Measurements from ENCODE around the gene FARSA. TPM values are rescaled to one million over a fixed set of nuclear protein-coding genes. Genes with fewer than 3 reads are reported as not detected.
"Not testable (repeated sequence)": the region's sequence is repeated elsewhere in the genome, so short reads cannot be mapped to it uniquely, and the experiment has no call there.

Gene FARSA
- total RNA-seq, 1 donor from 2014 or later, result 54.5 TPM

- Mint-ChIP-seq H3K36me3 (no peaks in the 10 kb centered on the region), H3K27ac (no peak overlapping the region), H3K27me3 (ENCODE audit: low read depth) (peaks cover 6% of the 10 kb centered on the region), H3K4me1 (peaks cover 8% of the 10 kb centered on the region), H3K9me3 (no peaks in the 10 kb centered on the region), H3K4me3 (peak overlapping the region; percentile 84)
- DNase-seq (ENCODE audit: low spot score in 2 of 2, unreplicated experiment in 2 of 2), result no peak
- no peak for TF ChIP-seq CTCF (IDR thresholded peaks at IDR 0.05; ENCODE audit: unreplicated experiment)
These were observed 32.3 kb upstream of the FARSA start for GRCh38 chr19:12965812-12966135.

DNA sequence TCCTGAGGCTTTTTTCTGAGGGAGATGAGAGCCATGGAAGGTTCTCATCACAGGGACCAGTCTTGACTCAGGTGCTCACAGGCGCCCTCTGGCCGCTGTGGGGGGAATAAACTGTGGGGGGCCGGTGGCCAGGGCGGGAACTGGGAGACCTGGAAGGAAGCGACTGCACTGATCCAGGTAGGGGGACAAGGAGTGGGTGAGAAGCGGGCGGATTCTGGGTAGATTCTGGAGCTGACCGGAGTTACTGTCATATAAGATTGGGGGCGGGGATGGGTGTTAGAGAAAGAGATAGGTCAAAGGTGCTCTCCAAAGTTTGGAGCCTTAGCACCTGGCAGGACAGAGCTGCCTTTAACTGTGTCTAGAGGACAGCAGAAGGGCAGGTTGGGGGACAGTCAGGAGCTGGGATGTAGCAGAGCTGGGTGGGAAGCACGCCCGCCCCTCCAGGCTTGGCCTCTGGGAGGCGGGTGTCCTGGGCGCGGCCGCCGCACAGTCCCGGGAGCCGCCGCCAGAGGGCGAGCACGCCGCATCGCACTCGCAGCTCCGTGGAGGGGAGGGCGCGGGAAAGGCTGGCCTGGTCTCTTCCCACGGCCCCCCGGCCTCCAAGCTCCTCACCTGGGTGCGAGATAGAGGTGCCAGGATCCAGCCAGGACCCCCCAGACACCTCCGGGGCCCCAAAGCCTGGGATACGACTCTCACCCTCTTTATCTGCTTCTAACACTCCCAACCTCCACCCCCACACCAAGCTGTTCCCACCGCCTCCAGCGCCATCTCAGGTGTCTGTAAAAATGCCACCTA, 31.7 kb upstream of the FARSA start:
- peaks cover 8% of the 10 kb centered on the region for H3K4me1 Mint-ChIP-seq
- peak; percentile 98 for TF ChIP-seq CTCF (IDR thresholded peaks at IDR 0.05; ENCODE audit: unreplicated experiment)
- H3K27me3 Mint-ChIP-seq (ENCODE audit: low read depth), result peaks cover 5% of the 10 kb centered on the region
- peak overlapping the region; percentile 84 for H3K4me3 Mint-ChIP-seq
- no peaks in the 10 kb centered on the region for H3K36me3 Mint-ChIP-seq
- no peaks in the 10 kb centered on the region for H3K9me3 Mint-ChIP-seq
- DNase-seq (ENCODE audit: low spot score in 2 of 2, unreplicated experiment in 2 of 2), result peak; percentile 69 to 93
- H3K27ac Mint-ChIP-seq, result peak overlapping the region; percentile 89

DNA sequence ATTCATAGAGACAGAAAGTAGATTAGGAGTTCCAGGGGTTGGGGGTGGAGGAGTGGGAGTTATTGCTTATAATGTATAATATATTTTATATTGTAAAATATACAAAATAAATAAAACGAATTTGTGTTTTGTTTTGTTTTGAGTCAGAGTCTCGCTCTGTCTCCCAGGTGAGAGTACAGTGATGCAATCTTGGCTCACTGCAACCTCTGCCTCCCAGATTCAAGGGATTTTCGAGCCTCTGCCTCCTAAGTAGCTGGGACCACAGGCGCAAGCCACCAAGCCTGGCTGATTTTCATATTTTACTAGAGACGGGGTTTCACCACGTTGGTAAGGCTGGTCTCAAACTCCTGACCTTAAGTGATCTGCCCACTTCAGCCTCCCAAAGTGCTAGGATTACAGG, 26.0 kb upstream of the FARSA start:
- no peak overlapping the region for H3K4me3 Mint-ChIP-seq
- no peak overlapping the region for H3K27ac Mint-ChIP-seq
- H3K27me3 Mint-ChIP-seq (ENCODE audit: low read depth), result peaks cover 5% of the 10 kb centered on the region
- H3K4me1 Mint-ChIP-seq, result peaks cover 17% of the 10 kb centered on the region
- no peak for DNase-seq (ENCODE audit: low spot score in 2 of 2, unreplicated experiment in 2 of 2)
- no peaks in the 10 kb centered on the region for H3K9me3 Mint-ChIP-seq
- TF ChIP-seq CTCF (IDR thresholded peaks at IDR 0.05; ENCODE audit: unreplicated experiment), result no peak
- peaks cover 1% of the 10 kb centered on the region for H3K36me3 Mint-ChIP-seq

GRCh38 chr19:12957389-12957952, 24.0 kb upstream of the FARSA start:
- H3K36me3 Mint-ChIP-seq; H3K9me3 Mint-ChIP-seq; H3K27me3 Mint-ChIP-seq (ENCODE audit: low read depth); DNase-seq (ENCODE audit: low spot score in 2 of 2, unreplicated experiment in 2 of 2): not testable (repeated sequence)
- Mint-ChIP-seq H3K27ac (peak overlapping the region; percentile 87), H3K4me3 (peak overlapping the region; percentile 74), H3K4me1 (peaks cover 27% of the 10 kb centered on the region)

DNA sequence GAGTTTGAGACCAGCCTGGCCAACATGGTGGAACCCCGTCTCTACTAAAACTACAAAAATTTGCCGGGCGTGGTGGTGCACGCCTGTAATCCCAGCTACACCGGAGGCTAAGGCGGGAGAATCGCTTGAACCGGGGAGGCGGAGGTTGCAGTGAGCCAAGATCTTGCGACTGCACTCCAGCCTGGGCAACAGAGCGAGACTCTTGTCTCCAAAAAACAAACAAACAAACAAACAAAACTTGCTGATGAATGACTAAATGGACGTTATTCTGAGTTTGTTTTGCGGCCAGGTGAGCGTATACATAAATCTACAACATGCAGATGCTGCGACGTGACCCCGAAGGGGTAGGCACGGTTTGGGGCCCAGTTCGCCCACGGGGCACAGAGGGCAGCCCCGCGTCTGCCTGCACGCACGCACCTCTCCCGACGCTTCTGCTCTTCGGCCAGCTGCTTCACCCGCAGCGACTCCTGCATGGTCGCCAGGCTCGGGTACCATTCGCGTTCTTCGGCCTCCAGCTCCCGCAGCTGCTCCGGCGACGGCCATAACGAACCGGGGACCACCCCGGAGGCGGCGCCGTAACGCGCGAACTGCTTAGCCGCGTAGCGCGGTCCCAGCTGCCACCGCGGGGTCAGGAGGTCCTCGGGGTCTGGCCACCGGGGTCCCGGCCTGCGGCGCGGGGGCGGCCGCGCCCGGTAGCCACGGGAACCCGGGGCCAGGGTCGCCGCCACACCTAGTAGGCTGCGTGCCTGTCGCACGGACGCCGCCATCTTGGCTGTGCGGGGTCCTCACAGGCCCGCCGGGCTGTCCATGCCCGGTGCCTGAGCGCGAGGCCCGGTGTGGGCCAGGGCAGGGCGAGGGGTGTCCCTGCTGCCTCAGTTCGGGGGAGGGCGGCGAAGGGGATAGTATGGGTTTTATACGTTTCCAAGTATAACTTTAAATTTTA, 23.2 kb upstream of the FARSA start, which contains the start of gene GADD45GIP1:
Gene GADD45GIP1 (minus strand): TSS at position 778 of the 943 bp plus-strand sequence. CDS start 11 bp downstream, at position 767.
- Mint-ChIP-seq H3K4me1 (peaks cover 27% of the 10 kb centered on the region), H3K27ac (peak within 1 kb of the TSS; percentile 94), H3K4me3 (peak within 1 kb of the TSS; percentile 81), H3K36me3 (peaks cover 9% of the 10 kb centered on the region), H3K9me3 (no peaks in the 10 kb centered on the region), H3K27me3 (ENCODE audit: low read depth) (peaks cover 3% of the 10 kb centered on the region)
- peak; percentile 45 to 69 for DNase-seq (ENCODE audit: low spot score in 2 of 2, unreplicated experiment in 2 of 2)
- TF ChIP-seq CTCF (IDR thresholded peaks at IDR 0.05; ENCODE audit: unreplicated experiment), result no peak

All from mesothelial cell of epicardium (in vitro differentiated cells).